ENCODE data around the gene AP3B1. TPM values are rescaled to one million over a fixed set of nuclear protein-coding genes. Genes with fewer than 3 reads are reported as not detected.

Gene AP3B1
- total and polyA plus RNA-seq, 2 donors (not counting 3 experiments of a cell fraction or from before 2014, with no cell fraction given): 31.6 to 46.7 TPM

GRCh38 chr5:78137290-78137689, 157.2 kb downstream of the AP3B1 start:
- intact Hi-C loops (cut with micrococcal nuclease): no loop called here
- H3K9me3 ChIP-seq (replicated peaks; ENCODE audit: control insufficient read depth, insufficient read depth, low read length): no peaks in the 10 kb centered on the region
- no peak overlapping the region for H3K9ac ChIP-seq (replicated peaks; ENCODE audit: extremely low read depth, insufficient read depth, low read length)
- dilution Hi-C loops (cut with MboI; ENCODE audit: extremely low pct_ligation_motif_present, low sequenced_read_pairs): no loop called here
- no peaks in the 10 kb centered on the region for H3K4me1 ChIP-seq (ENCODE audit: control insufficient read depth, extremely low read depth, insufficient read depth, low read length)
- H3K9me1 ChIP-seq (replicated peaks; ENCODE audit: control insufficient read depth, extremely low read depth, insufficient read depth, low read length): no peaks in the 10 kb centered on the region
- H2AFZ ChIP-seq (ENCODE audit: low read depth, low read length): no peak overlapping the region
- no peaks in the 10 kb centered on the region for H3K27me3 ChIP-seq (ENCODE audit: control insufficient read depth in 2 of 2, insufficient read depth in 2 of 2, low read length in 2 of 2)
- FAIRE-seq (no peak), DNase-seq (ENCODE audit: low read depth, low spot score) (no peak)
- H3K36me3 ChIP-seq (ENCODE audit: control insufficient read depth in 2 of 2, extremely low read depth in 1 of 2, insufficient read depth in 2 of 2, low read length in 2 of 2): no peaks in the 10 kb centered on the region
- no peaks in the 10 kb centered on the region for H4K20me1 ChIP-seq (replicated peaks; ENCODE audit: control insufficient read depth, extremely low read depth, insufficient read depth, low read length)
- POLR2A ChIA-PET: no interaction called here
- no TSS peak for BruUV-seq (replicated peaks)
- no peak overlapping the region for H3K4me2 ChIP-seq (ENCODE audit: insufficient read depth, low read length)
- CTCF ChIA-PET: interaction anchor here (0.9 kb wide), 1 partner anchor 9 kb away, joined by 3 read pairs; no protein-coding TSS in a partner anchor
- TF ChIP-seq JUN (IDR thresholded peaks at IDR 0.05; ENCODE audit: borderline replicate concordance, insufficient read depth, insufficient read length, low read depth): no peak
- no peak for TF ChIP-seq EZH2 (IDR thresholded peaks at IDR 0.05; ENCODE audit: borderline replicate concordance, low read depth, low read length, severe bottlenecking)
- TF ChIP-seq FOS (IDR thresholded peaks at IDR 0.05; ENCODE audit: borderline replicate concordance, insufficient read depth, low read length): no peak
- TF ChIP-seq POLR2A (IDR thresholded peaks at IDR 0.05; ENCODE audit: low read depth, low read length): no peak
- TF ChIP-seq MAX (IDR thresholded peaks at IDR 0.05; ENCODE audit: insufficient read depth, insufficient read length): no peak
- TF ChIP-seq GATA2 (IDR thresholded peaks at IDR 0.05; ENCODE audit: insufficient read depth, insufficient read length, low read depth, low read length): no peak
- TF ChIP-seq, protein P1, sequence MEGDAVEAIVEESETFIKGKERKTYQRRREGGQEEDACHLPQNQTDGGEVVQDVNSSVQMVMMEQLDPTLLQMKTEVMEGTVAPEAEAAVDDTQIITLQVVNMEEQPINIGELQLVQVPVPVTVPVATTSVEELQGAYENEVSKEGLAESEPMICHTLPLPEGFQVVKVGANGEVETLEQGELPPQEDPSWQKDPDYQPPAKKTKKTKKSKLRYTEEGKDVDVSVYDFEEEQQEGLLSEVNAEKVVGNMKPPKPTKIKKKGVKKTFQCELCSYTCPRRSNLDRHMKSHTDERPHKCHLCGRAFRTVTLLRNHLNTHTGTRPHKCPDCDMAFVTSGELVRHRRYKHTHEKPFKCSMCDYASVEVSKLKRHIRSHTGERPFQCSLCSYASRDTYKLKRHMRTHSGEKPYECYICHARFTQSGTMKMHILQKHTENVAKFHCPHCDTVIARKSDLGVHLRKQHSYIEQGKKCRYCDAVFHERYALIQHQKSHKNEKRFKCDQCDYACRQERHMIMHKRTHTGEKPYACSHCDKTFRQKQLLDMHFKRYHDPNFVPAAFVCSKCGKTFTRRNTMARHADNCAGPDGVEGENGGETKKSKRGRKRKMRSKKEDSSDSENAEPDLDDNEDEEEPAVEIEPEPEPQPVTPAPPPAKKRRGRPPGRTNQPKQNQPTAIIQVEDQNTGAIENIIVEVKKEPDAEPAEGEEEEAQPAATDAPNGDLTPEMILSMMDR (IDR thresholded peaks at IDR 0.05; ENCODE audit: extremely low read depth in 1 of 2, insufficient read depth in 1 of 2, low read depth in 1 of 2, low read length in 2 of 2): no peak
- TF ChIP-seq MYC (IDR thresholded peaks at IDR 0.05; ENCODE audit: low read depth, low read length): no peak
- no peak for TF ChIP-seq POLR2AphosphoS5 (IDR thresholded peaks at IDR 0.05; ENCODE audit: insufficient read depth, low read depth, low read length)
- H3K79me2 ChIP-seq (ENCODE audit: control insufficient read depth, insufficient read depth, low read length): no peaks in the 10 kb centered on the region
- H3K27ac ChIP-seq (ENCODE audit: insufficient read depth, low read depth, low read length): no peak overlapping the region
- H3K4me3 ChIP-seq (replicated peaks in 1 of 3; ENCODE audit: insufficient read depth in 1 of 3, low read depth in 1 of 3, low read length in 3 of 3): no peak overlapping the region

Data from endothelial cell of umbilical vein (primary cell).